Activated CD4-positive, alpha-beta T cell treated with anti-CD3 and anti-CD28 coated beads, Interleukin-2, amount 10 ng/mL, durations not matched to agents 24 days and 14 days (primary cell): Measurements from ENCODE around the gene ZNF212. TPM values are rescaled to one million over a fixed set of nuclear protein-coding genes. Genes with fewer than 3 reads are reported as not detected.

Experiments used
- DNase-seq: peaks from one replicate; pipeline ENCODE4 v3.0.0; 2022
- H3K27ac Mint-ChIP-seq: one replicate; pipeline ENCODE4 v1.8.0; 2022; ENCODE audit warnings: mild to moderate bottlenecking, mixed read lengths
- H3K27me3 Mint-ChIP-seq: one replicate; pipeline ENCODE4 v1.8.0; 2022; ENCODE audit warnings: mixed read lengths
- H3K36me3 Mint-ChIP-seq: one replicate; pipeline ENCODE4 v1.8.0; 2022; ENCODE audit warnings: low read depth, mild to moderate bottlenecking, mixed read lengths
- H3K4me1 Mint-ChIP-seq: one replicate; pipeline ENCODE4 v1.8.0; 2021; ENCODE audit warnings: mixed read lengths
- H3K4me3 Mint-ChIP-seq: one replicate; pipeline ENCODE4 v1.8.0; 2022; ENCODE audit warnings: mild to moderate bottlenecking, moderate library complexity, mixed read lengths
- H3K9me3 Mint-ChIP-seq: one replicate; pipeline ENCODE4 v1.8.0; 2021; ENCODE audit warnings: mixed read lengths
- intact Hi-C: fragments of 100-400 bp; cut with micrococcal nuclease; formaldehyde crosslinking; loops from one replicate; pipeline ENCODE4 v1.15.1; 2023
- total RNA-seq: library from RNA; stranded (reverse); gene quantifications from 2 replicates; pipeline ENCODE4 v1.2.3, GENCODE V29; 2022

The ZNF212 gene
- total RNA-seq, 1 donor from 2014 or later: 18.7 TPM

DNA sequence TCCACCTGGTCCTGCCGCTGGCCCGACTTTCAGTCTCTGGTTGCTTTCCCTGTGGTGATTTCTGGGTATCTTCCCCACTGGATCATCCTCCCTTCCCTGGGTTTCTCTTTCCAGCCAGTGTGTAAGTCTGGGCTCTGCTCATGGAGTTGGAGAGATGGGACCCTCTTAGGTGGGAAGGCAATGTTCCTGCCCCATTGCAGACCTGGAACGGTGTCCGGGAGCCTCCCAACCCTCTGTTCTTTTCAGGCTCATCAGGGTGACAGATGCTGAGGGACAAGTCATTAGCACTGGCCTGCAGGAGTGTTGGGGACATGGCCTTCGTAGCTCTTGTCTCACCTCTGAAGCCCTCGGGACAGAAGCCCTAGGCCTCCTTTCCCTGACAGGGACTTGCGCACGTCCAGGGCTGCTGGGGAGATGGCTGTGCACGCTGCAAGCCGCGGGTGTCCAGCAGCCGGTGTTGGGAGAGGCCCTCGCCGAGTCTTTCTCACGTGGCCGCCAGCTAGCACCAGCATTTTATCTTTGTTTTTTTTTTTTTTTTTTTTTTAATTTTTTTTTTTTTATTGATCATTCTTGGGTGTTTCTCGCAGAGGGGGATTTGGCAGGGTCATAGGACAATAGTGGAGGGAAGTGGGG, 39.8 kb downstream of the ZNF212 start:
- H3K36me3 Mint-ChIP-seq: peaks cover 53% of the 10 kb centered on the region
- H3K4me1 Mint-ChIP-seq: peaks cover 3% of the 10 kb centered on the region
- H3K9me3 Mint-ChIP-seq: no peaks in the 10 kb centered on the region
- H3K27me3 Mint-ChIP-seq: no peaks in the 10 kb centered on the region
- intact Hi-C loops: no loop called here
- DNase-seq: no peak
- H3K27ac Mint-ChIP-seq: peak overlapping the region; percentile 54
- H3K4me3 Mint-ChIP-seq: no peak overlapping the region

DNA sequence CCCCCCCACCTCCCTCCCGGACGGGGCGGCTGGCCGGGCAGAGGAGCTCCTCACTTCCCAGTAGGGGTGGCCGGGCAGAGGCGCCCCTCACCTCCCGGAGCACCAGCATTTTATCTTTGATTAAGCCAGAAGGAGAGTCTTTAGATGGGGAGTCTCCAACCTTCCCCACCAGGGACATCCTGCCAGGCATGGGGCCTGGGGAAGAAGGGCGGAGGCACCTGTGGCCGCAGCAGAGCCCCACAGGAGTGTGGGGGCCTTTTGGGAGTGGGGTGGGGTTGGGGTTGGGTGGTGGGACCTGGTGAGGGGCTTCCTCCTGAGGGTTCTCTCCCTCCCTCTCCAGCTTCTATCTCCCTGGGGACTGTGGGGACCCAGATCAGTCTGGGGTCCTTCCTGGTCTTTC, 40.7 kb downstream of the ZNF212 start:
- intact Hi-C loops: loop anchor here (10.0 kb wide), 1 partner anchor 345 kb away; no protein-coding TSS in a partner anchor
- Mint-ChIP-seq H3K27ac (no peak overlapping the region), H3K27me3 (no peaks in the 10 kb centered on the region), H3K36me3 (peaks cover 49% of the 10 kb centered on the region), H3K4me1 (peaks cover 10% of the 10 kb centered on the region), H3K9me3 (no peaks in the 10 kb centered on the region), H3K4me3 (no peak overlapping the region)
- no peak for DNase-seq

DNA sequence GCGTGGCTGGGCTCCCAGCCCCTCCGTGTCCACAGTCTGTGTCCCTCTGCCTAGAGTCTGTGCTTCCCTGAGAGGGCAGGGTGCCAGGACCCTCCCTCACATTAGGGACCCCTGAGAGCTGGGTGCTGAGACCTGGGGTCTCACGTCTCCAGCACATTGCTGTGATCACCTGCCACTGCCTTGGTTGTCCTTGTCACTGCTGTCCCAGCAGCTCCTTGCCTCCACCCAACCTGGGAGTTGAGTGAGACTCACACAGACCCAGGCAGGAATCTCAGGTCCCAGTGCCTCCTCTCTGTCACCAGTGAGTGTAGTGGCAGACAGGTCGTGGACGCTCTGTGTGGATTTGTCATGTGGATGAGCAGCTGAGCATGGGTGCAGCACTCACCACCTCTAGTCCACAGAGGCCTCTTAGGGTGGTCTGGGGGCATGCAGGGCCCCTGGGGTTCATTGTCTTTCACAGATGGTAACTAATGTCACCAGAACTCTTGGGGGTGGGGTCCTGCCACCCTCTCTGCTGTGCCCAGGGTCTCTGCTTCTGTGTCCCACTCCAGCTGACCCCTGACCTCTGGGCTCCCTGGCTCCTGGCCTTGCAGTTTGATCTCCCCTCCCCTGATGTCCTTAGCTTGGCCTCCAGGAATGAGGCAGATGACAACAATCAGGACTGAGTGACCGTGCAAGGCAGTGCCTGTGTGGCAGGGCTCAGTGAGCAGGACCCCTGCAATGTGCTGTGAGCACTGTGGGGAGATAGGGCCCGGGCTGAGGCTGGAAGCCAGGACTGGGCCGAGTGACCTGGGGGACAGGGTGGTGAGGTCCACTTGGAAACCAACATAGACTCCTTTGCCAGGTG, 41.4 kb downstream of the ZNF212 start:
- H3K36me3 Mint-ChIP-seq: peaks cover 45% of the 10 kb centered on the region
- intact Hi-C loops: loop anchor here (10.0 kb wide), 1 partner anchor 344 kb away; no protein-coding TSS in a partner anchor
- H3K4me3 Mint-ChIP-seq: no peak overlapping the region
- H3K9me3 Mint-ChIP-seq: no peaks in the 10 kb centered on the region
- H3K4me1 Mint-ChIP-seq: peaks cover 14% of the 10 kb centered on the region
- DNase-seq: no peak
- H3K27ac Mint-ChIP-seq: no peak overlapping the region
- H3K27me3 Mint-ChIP-seq: no peaks in the 10 kb centered on the region

DNA sequence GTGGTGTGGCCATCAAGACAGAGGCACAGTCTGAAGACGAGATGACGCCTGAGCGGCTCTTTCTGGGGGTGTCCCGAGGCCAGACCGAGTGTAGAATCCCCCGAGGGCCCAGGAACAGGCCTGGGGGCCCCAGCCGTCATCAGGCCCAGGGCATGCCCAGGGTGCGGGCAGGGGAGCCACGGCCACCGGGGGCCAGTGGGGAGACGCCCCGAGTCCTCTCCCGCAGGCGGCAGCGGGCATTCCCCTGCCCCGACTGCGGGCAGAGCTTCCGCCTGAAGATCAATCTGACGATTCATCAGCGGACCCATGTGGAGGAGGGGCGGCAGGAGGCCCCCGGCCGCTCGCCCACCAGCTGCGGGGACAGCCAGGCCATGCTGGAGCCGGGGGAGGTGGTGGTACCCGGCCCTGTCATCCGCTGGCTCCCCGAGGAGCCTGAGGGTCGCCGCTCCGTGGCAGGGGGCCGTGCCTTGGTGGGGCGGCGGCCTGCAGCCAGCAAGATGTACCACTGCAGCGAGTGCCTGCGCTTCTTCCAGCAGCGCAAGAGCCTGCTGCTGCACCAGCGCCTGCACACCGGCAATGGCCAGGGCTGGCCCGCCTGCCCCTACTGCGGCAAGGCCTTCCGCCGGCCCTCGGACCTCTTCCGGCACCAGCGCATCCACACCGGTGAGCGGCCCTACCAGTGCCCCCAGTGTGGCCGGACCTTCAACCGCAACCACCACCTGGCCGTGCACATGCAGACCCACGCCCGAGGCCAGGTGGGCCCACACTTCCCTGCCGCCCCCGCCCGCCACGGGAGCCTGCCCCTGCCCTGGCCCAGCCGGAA, 42.3 kb downstream of the ZNF212 start:
- Mint-ChIP-seq H3K36me3 (peaks cover 40% of the 10 kb centered on the region), H3K4me1 (peaks cover 21% of the 10 kb centered on the region), H3K4me3 (no peak overlapping the region), H3K27ac (no peak overlapping the region), H3K9me3 (no peaks in the 10 kb centered on the region), H3K27me3 (no peaks in the 10 kb centered on the region)
- intact Hi-C loops: loop anchor here (10.0 kb wide), 1 partner anchor 343 kb away; no protein-coding TSS in a partner anchor
- DNase-seq: peak; percentile 56

DNA sequence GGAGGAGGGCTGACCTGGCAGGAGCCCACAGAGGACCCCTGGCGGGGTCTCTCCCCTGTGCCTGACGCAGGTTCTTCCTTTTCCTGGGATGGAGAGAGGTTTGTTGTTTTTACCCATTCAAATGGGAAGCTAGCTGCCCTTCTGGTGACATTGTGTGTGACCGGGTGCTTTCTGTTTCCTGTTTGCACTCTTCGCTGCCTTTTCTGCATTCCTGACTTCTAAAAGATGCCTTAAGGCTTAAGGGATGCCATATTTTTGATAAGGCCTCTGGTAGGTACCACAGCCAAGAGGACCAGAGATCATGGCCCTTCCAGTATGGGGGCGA, 42.8 kb downstream of the ZNF212 start:
- Mint-ChIP-seq H3K4me1 (peaks cover 27% of the 10 kb centered on the region), H3K27ac (no peak overlapping the region), H3K27me3 (no peaks in the 10 kb centered on the region), H3K4me3 (no peak overlapping the region), H3K36me3 (peaks cover 38% of the 10 kb centered on the region), H3K9me3 (no peaks in the 10 kb centered on the region)
- DNase-seq: no peak
- intact Hi-C loops: loop anchor here (10.0 kb wide), 1 partner anchor 343 kb away; no protein-coding TSS in a partner anchor

DNA sequence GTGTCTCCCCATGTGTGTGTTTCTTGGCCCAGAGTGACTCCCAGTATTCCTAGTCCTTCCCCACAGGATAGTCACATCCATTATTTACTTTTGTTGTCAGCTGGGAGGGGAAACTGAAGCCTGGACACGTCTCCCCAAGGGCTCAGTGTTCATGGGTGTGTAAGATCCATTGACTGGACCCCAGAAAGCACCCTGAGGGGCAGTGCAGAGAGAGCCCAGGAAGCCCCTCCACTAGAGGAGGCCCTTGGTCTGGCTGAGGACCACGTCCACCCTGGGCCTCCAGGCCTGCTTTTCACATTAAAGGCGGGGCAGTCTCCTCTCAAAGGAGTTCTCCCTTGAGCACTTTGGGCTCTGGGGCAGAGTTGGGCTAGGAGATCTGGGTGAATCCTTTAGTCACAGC, 43.9 kb downstream of the ZNF212 start:
- Mint-ChIP-seq H3K4me1 (peaks cover 32% of the 10 kb centered on the region), H3K9me3 (no peaks in the 10 kb centered on the region), H3K4me3 (no peak overlapping the region), H3K27ac (no peak overlapping the region), H3K36me3 (peaks cover 32% of the 10 kb centered on the region), H3K27me3 (no peaks in the 10 kb centered on the region)
- DNase-seq: peak; percentile 58
- intact Hi-C loops: loop anchor here (10.0 kb wide), 1 partner anchor 341 kb away; no protein-coding TSS in a partner anchor

DNA sequence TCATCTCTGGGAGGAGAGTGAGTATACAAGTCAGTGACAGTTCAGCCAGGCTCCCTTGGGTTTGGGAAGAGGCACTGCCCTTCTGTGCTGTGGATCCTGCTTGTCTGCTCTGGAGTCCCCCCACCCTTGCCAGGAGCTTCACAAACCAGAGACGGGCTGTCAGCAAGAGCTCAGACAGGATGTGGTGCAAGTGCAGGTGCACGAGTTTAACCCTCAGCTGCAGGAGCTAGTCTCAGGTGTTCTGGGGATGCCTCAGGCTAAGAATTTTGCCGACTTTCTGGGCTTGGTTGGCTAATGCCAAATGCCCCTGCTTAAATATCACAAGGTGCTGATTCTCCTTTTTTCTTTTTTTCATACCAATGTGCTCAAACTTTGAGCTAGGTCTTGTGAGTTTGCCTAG, 44.9 kb downstream of the ZNF212 start:
- no peaks in the 10 kb centered on the region for H3K9me3 Mint-ChIP-seq
- peak overlapping the region; percentile 58 for H3K27ac Mint-ChIP-seq
- H3K4me1 Mint-ChIP-seq: peaks cover 32% of the 10 kb centered on the region
- peak; percentile 81 for DNase-seq
- no peaks in the 10 kb centered on the region for H3K27me3 Mint-ChIP-seq
- intact Hi-C loops: loop anchor here (2.0 to 10.0 kb wide), 3 partner anchors 22 to 340 kb away; partner anchors contain the start of genes ZNF282 and ZNF783
- peaks cover 22% of the 10 kb centered on the region for H3K36me3 Mint-ChIP-seq
- peak overlapping the region; percentile 83 for H3K4me3 Mint-ChIP-seq

DNA sequence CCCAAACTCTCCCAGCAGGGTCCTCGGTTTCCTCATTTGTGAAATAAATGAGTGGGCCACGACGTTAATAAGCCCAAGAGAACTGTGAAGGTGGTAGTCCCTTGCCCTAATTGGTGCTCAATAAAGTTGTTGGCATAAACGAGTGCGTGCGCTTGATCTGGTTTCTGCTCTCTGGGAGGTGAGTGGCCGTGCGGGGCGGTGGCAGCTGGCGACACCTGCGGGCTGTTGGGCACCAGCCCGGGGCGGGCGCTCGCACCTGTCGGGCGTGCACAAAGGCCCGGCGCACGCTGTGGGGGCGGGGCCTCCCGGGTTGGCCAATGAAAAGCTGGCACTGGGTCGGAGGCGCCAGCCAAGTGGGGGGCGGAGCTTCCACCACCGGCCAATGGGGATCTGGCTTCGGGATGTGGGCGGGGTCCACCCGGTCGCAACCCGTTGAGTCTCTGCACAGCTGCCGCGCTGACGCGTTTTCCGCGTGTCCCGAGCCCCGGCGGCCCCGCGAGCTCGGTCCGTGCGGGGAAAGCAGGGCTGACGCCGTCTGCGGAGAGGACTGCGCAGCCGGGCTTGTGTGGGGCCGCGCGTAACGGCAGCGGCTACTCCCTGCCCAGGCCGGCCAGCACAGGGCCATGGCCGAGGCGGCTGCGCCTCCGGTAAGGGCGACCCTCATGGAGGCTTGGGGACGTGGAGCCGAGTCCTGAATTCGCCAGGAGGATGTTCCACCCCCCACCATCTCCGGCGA, 45.6 kb downstream of the ZNF212 start:
- peak; percentile 100 for DNase-seq
- Mint-ChIP-seq H3K27me3 (no peaks in the 10 kb centered on the region), H3K9me3 (no peaks in the 10 kb centered on the region), H3K4me3 (peak overlapping the region; percentile 83), H3K4me1 (peaks cover 32% of the 10 kb centered on the region), H3K27ac (peak overlapping the region; percentile 58), H3K36me3 (peaks cover 20% of the 10 kb centered on the region)
- intact Hi-C loops: loop anchor here (1.0 to 10.0 kb wide), 4 partner anchors 22 to 340 kb away; partner anchors contain the start of genes ZNF212, ZNF282 and ZNF783

DNA sequence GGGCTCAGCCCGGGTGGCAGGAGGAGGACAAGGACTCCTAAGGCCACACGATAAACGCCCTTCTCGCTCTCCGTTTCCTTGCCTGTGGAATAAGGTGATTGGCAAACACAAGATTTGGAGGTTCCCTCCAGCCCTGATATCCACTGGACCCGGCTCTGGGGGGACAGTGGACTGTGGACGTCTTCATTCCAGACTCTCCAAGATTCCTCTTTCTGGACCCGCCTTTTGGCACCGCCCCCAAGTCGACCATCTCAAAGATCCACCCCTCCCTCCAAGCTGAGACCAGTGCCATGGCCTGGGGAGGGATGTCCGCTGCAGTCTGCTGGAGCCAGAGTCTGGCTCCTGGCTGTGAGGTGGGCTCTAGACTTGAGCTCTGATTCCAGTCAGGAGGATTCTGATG, 46.2 kb downstream of the ZNF212 start:
- peak; percentile 68 for DNase-seq
- H3K4me3 Mint-ChIP-seq: peak overlapping the region; percentile 83
- intact Hi-C loops: loop anchor here (1.0 to 10.0 kb wide), 4 partner anchors 23 to 339 kb away; partner anchors contain the start of genes ZNF212, ZNF282 and ZNF783
- H3K36me3 Mint-ChIP-seq: peaks cover 17% of the 10 kb centered on the region
- H3K4me1 Mint-ChIP-seq: peaks cover 33% of the 10 kb centered on the region
- H3K27ac Mint-ChIP-seq: peak overlapping the region; percentile 68
- H3K9me3 Mint-ChIP-seq: no peaks in the 10 kb centered on the region
- no peaks in the 10 kb centered on the region for H3K27me3 Mint-ChIP-seq

DNA sequence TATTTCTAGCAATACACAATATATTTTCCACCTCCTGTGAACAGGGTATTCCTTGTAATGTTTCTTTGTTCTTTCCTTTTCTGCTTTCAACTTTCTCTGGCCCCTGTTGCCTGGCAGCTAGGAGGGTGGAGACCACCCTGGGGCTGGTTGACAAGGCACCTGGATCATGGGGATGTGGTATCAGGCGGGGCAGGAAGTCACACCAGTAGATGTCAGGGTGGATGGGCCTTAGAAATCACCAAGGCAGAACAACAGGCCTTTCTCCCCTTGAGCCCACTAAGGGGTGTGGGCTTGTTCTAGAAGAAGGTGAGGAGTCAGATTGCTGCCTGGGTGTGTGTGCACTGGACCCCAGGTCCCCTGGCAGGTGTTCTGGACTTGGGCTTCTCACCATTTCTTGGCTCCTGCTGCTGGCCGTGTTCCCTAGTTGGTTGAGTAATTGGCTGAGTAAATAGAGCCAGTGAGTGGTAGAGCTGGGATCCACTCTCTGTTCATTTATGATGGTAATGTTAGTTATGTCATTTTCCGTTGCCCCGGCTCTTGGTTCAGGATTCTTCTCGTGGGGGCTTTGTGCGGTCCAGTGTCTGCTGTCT, 47.5 kb downstream of the ZNF212 start:
- intact Hi-C loops: loop anchor here (10.0 kb wide), 1 partner anchor 338 kb away; no protein-coding TSS in a partner anchor
- peak; percentile 65 for DNase-seq
- no peaks in the 10 kb centered on the region for H3K9me3 Mint-ChIP-seq
- peak overlapping the region; percentile 55 for H3K27ac Mint-ChIP-seq
- H3K27me3 Mint-ChIP-seq: no peaks in the 10 kb centered on the region
- H3K36me3 Mint-ChIP-seq: peaks cover 15% of the 10 kb centered on the region
- H3K4me1 Mint-ChIP-seq: peaks cover 35% of the 10 kb centered on the region
- peak overlapping the region; percentile 57 for H3K4me3 Mint-ChIP-seq

DNA sequence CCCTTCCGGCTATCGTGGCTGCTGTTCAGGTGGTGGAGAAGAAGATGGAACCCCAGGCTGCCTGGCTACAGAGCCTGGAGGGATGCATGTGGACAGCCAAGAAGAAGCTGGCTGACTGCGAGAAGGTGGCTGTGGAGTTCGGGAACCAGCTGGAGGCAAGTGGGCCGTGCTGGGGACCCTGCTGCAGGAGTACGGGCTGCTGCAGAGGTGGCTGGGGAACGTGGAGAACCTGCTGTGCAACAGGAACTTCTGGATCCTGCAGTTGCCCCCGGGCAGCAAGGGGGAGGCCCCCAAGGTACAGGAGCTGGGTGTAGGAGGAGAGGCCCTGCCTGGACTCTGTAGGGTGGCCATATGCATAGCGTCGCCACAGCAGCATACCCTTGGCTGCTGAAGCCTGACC, 48.2 kb downstream of the ZNF212 start:
- no peaks in the 10 kb centered on the region for H3K27me3 Mint-ChIP-seq
- DNase-seq: no peak
- peaks cover 35% of the 10 kb centered on the region for H3K4me1 Mint-ChIP-seq
- H3K36me3 Mint-ChIP-seq: peaks cover 11% of the 10 kb centered on the region
- intact Hi-C loops: loop anchor here (10.0 kb wide), 1 partner anchor 337 kb away; no protein-coding TSS in a partner anchor
- H3K9me3 Mint-ChIP-seq: no peaks in the 10 kb centered on the region
- H3K27ac Mint-ChIP-seq: no peak overlapping the region
- no peak overlapping the region for H3K4me3 Mint-ChIP-seq

DNA sequence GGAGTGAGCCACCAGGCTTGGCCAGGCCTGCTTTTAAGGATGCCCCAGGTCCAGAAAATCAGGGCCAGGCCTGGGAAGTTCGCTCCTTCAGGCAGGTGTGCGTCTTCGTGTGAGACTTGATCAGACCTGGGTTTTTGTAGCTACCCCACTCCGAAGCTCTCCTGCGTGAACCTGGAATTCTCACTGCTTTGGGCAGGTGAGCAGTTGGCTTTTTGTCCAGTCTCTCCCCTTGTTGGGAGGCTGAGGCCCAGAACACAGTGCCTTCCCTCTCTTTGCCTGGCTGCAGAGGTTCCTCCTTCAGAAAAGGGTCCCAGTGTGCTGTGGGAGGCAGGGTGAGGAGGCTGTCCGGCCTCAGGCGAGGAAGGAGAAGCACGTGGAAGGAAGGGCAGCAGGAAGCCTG, 49.8 kb downstream of the ZNF212 start:
- intact Hi-C loops: loop anchor here (10.0 kb wide), 1 partner anchor 336 kb away; no protein-coding TSS in a partner anchor
- peaks cover 32% of the 10 kb centered on the region for H3K4me1 Mint-ChIP-seq
- no peaks in the 10 kb centered on the region for H3K9me3 Mint-ChIP-seq

More for the DNA sequence above, 49.8 kb downstream of the ZNF212 start:
- H3K4me3 Mint-ChIP-seq: no peak overlapping the region
- H3K36me3 Mint-ChIP-seq: peaks cover 5% of the 10 kb centered on the region
- DNase-seq: no peak
- no peak overlapping the region for H3K27ac Mint-ChIP-seq
- H3K27me3 Mint-ChIP-seq: no peaks in the 10 kb centered on the region
